ENCODE results near the gene TMEM121. TPM values are rescaled to one million over a fixed set of nuclear protein-coding genes. Genes with fewer than 3 reads are reported as not detected.
A peak's percentile ranks its signal among the peaks of the same experiment; 100 is the strongest.

The TMEM121 gene
- total and polyA plus RNA-seq, 4 donors, result 0.33 to 1.5 (median 0.37) TPM; not detected in 1

GRCh38 chr14:105534586-105534985 is 8.2 kb downstream of the TMEM121 start:
- Histone ChIP-seq H3K9me3 (ENCODE audit: control insufficient read depth in 4 of 4, low read length in 3 of 4) (no peaks in the 10 kb centered on the region), H3K27me3 (ENCODE audit: control insufficient read depth in 4 of 4, insufficient read depth in 4 of 4, low read length in 3 of 4) (peaks cover 0 to 4% (median 0%) of the 10 kb centered on the region in 4 donors), H3K4me1 (ENCODE audit: control insufficient read depth in 4 of 4, insufficient read depth in 4 of 4, low read length in 3 of 4) (no peaks in the 10 kb centered on the region), H3K27ac (ENCODE audit: low read depth in 1 of 2, low read length in 2 of 2) (no peak overlapping the region), H3K9ac (ENCODE audit: low read depth in 1 of 2, low read length in 2 of 2) (no peak overlapping the region), H3K36me3 (ENCODE audit: control insufficient read depth in 4 of 4, insufficient read depth in 3 of 4, low read depth in 1 of 4, low read length in 3 of 4) (peaks cover 0 to under 1% (median 0%) of the 10 kb centered on the region in 4 donors), H3K4me3 (ENCODE audit: low read depth in 1 of 3, low read length in 3 of 3) (no peak overlapping the region)
- no peak for DNase-seq (ENCODE audit: low spot score)
- TF ChIP-seq HNF4A (conservative IDR thresholded peaks at IDR 0.05) (peak in 1 of 2 donors; percentile 15), NR2F2 (IDR thresholded peaks at IDR 0.05) (no peak), RXRA (IDR thresholded peaks at IDR 0.05) (no peak)
- WGBS, result 43% methylated on average over 13 of the region's 13 CpGs

DNA sequence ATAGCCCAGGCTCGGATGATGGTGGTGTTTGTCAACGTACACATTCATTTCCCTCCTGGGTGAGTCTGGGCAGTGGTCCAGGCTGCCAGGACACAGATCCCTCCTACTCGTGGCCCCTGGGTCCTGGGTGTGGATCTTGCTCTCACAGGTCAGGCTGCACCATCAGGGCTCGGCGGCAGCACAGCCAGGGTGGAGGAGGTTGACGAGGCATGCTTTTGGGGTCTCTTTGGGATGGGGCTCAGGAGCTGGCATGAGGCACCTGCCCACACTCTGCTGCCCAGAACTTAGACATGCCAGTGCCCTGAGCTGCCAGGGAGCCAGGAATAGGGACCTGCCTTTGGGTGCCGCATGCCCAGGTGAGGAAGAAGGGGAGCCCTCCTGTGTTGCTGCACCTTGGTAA is 9.7 kb downstream of the TMEM121 start:
- H3K4me3 ChIP-seq (ENCODE audit: low read depth in 1 of 3, low read length in 3 of 3), result no peak overlapping the region
- peaks cover 0 to 4% (median 0%) of the 10 kb centered on the region in 4 donors for H3K27me3 ChIP-seq (ENCODE audit: control insufficient read depth in 4 of 4, insufficient read depth in 4 of 4, low read length in 3 of 4)
- H3K9ac ChIP-seq (ENCODE audit: low read depth in 1 of 2, low read length in 2 of 2), result no peak overlapping the region
- no peaks in the 10 kb centered on the region for H3K4me1 ChIP-seq (ENCODE audit: control insufficient read depth in 4 of 4, insufficient read depth in 4 of 4, low read length in 3 of 4)
- H3K9me3 ChIP-seq (ENCODE audit: control insufficient read depth in 4 of 4, low read length in 3 of 4), result no peaks in the 10 kb centered on the region
- 74% methylated on average over 7 of the region's 7 CpGs for WGBS
- TF ChIP-seq, protein P1, sequence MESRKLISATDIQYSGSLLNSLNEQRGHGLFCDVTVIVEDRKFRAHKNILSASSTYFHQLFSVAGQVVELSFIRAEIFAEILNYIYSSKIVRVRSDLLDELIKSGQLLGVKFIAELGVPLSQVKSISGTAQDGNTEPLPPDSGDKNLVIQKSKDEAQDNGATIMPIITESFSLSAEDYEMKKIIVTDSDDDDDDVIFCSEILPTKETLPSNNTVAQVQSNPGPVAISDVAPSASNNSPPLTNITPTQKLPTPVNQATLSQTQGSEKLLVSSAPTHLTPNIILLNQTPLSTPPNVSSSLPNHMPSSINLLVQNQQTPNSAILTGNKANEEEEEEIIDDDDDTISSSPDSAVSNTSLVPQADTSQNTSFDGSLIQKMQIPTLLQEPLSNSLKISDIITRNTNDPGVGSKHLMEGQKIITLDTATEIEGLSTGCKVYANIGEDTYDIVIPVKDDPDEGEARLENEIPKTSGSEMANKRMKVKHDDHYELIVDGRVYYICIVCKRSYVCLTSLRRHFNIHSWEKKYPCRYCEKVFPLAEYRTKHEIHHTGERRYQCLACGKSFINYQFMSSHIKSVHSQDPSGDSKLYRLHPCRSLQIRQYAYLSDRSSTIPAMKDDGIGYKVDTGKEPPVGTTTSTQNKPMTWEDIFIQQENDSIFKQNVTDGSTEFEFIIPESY (IDR thresholded peaks at IDR 0.05), result no peak
- TF ChIP-seq HNF4G (IDR thresholded peaks at IDR 0.05) (no peak), EGR1 (IDR thresholded peaks at IDR 0.05; ENCODE audit: low read depth in 2 of 2) (no peak), SP1 (IDR thresholded peaks at IDR 0.05) (no peak), GABPA (IDR thresholded peaks at IDR 0.05 in 1 of 2, conservative IDR thresholded peaks at IDR 0.05 in 1 of 2) (no peak), RXRA (IDR thresholded peaks at IDR 0.05) (no peak), REST (IDR thresholded peaks at IDR 0.05) (no peak), FOXA2 (IDR thresholded peaks at IDR 0.05) (no peak), JUND (IDR thresholded peaks at IDR 0.05) (no peak), HNF4A (conservative IDR thresholded peaks at IDR 0.05) (no peak)
- no peak for DNase-seq (ENCODE audit: low spot score)
- no peak overlapping the region for H3K27ac ChIP-seq (ENCODE audit: low read depth in 1 of 2, low read length in 2 of 2)
- H3K36me3 ChIP-seq (ENCODE audit: control insufficient read depth in 4 of 4, insufficient read depth in 3 of 4, low read depth in 1 of 4, low read length in 3 of 4), result no peaks in the 10 kb centered on the region

DNA sequence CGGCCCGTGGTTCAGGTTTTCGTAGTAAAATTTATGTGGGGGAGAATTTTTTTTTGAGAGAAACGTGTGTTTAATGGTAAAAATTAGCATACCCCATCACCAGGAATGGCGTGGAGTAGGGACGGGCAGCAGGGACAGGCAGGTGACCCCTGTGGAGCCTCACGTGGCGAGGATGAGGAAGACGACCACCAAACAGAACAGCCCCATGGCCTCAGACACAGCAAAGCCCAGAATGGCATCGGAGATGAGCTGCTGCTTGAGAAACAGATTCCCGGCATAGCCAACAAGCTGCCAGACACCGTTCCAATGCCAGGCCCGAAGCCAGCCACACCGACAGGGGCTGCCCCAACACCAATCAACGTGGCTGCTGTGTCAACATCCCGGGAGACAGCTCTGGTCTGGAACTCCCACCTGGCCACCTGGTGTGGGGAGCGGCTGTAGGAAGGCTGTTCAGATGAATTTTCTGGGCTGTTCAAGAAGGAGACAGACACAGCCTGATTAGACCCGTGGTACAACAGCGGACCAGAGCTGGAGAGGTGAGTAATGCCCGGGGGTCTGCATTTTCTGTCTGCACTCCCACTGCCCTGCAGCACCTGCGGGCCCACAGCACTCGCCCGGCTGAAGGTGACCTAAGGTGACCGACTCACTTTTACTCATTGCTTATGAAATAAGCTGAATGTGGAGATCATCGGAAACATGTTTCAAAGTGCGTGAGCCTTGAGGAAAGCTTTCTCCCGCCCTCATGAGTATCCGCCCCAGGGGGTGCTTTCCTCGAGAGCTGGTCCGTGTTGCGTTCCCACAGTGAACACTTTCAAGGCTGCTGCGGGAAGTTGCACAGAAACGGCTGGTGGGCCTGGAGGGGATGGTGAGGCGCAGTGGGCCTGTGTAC is 10.6 kb downstream of the TMEM121 start:
- Histone ChIP-seq H3K4me1 (ENCODE audit: control insufficient read depth in 4 of 4, insufficient read depth in 4 of 4, low read length in 3 of 4) (no peaks in the 10 kb centered on the region), H3K36me3 (ENCODE audit: control insufficient read depth in 4 of 4, insufficient read depth in 3 of 4, low read depth in 1 of 4, low read length in 3 of 4) (no peaks in the 10 kb centered on the region), H3K9me3 (ENCODE audit: control insufficient read depth in 4 of 4, low read length in 3 of 4) (no peaks in the 10 kb centered on the region), H3K27me3 (ENCODE audit: control insufficient read depth in 4 of 4, insufficient read depth in 4 of 4, low read length in 3 of 4) (peaks cover 0 to 4% (median 0%) of the 10 kb centered on the region in 4 donors), H3K27ac (ENCODE audit: low read depth in 1 of 2, low read length in 2 of 2) (no peak overlapping the region), H3K9ac (ENCODE audit: low read depth in 1 of 2, low read length in 2 of 2) (no peak overlapping the region), H3K4me3 (ENCODE audit: low read depth in 1 of 3, low read length in 3 of 3) (no peak overlapping the region)
- 73% methylated on average over 34 of the region's 34 CpGs for WGBS
- no peak for DNase-seq (ENCODE audit: low spot score)
- TF ChIP-seq HNF4A (conservative IDR thresholded peaks at IDR 0.05) (no peak), FOXA1 (IDR thresholded peaks at IDR 0.05) (no peak), RXRA (IDR thresholded peaks at IDR 0.05) (no peak), EGR1 (IDR thresholded peaks at IDR 0.05; ENCODE audit: low read depth in 2 of 2) (no peak), REST (IDR thresholded peaks at IDR 0.05) (no peak), YY1 (IDR thresholded peaks at IDR 0.05) (no peak), SP1 (IDR thresholded peaks at IDR 0.05) (no peak), GABPA (IDR thresholded peaks at IDR 0.05 in 1 of 2, conservative IDR thresholded peaks at IDR 0.05 in 1 of 2) (no peak), TAF1 (conservative IDR thresholded peaks at IDR 0.05) (no peak)
- TF ChIP-seq, protein P1 (IDR thresholded peaks at IDR 0.05), result no peak
